Tibial nerve (tissue), 3 donors: ENCODE measurements around the gene ADAMTS3.

Source experiments
- CTCF ChIP-seq, 5 experiments: fragments of 200-600 bp in 3 of 5; fragments of 450-650 bp in 2 of 5; sonication (generic) in 3 of 5; IDR thresholded peaks; one replicate each; pipeline ENCODE4 v1.5.1; 2016 to 2019; ENCODE audit warnings: antibody characterized with exemption in 5 of 5, mild to moderate bottlenecking in 3 of 5, moderate library complexity in 2 of 5
- POLR2A ChIP-seq, 2 donors: fragments of 450-650 bp; IDR thresholded peaks; one replicate each; pipeline ENCODE4 v1.6.1; 2017; ENCODE audit warnings: antibody characterized with exemption in 2 of 2, mild to moderate bottlenecking in 2 of 2, moderate library complexity in 2 of 2

DNA sequence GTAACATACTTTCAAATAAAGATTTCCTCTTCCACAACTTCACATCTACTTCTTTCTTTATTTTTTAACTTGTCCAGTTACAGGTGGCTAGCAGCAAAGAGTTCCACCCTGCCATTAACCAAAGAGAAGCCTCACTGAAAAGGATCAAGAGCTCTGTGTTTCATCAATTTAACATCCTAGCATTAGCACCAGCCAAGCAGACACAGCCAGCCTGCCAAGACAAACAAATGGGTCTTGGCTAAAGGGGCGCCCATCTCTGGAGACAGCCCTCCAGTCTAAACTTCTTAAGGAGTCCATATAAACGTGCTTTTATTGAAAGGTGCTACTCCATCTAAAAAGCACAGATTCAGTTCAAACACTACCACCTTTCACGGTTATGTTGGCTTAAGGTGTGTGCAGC, 105.3 kb downstream of the ADAMTS3 start:
- TF ChIP-seq CTCF (IDR thresholded peaks at IDR 0.05), result no peak
- TF ChIP-seq POLR2A (IDR thresholded peaks at IDR 0.05), result no peak
